Measurements from ENCODE around the gene MST1R.
"Not testable (repeated sequence)": the region's sequence is repeated elsewhere in the genome, so short reads cannot be mapped to it uniquely, and the experiment has no call there.

The MST1R gene

GRCh38 chr3:49903451-49904424 is at the start of gene MST1R:
Gene MST1R, minus strand, starts transcription at chr3:49903873. Its CDS starts 264 bp downstream, at chr3:49903609.
- peaks cover 28% of the 10 kb centered on the region for H3K4me1 ChIP-seq (ENCODE audit: control insufficient read depth, insufficient read depth, low read length)
- H3K4me3 ChIP-seq (ENCODE audit: low read length in 2 of 2), result peak within 1 kb of the TSS; percentile 59 to 75
- no peaks in the 10 kb centered on the region for H3K27me3 ChIP-seq (ENCODE audit: control insufficient read depth in 1 of 2, insufficient read depth in 2 of 2, low read length in 2 of 2)
- H3K9me3 ChIP-seq (ENCODE audit: control insufficient read depth in 2 of 2, low read length in 2 of 2), result no peaks in the 10 kb centered on the region
- H3K27ac ChIP-seq (ENCODE audit: low read length), result no peak within 1 kb of the TSS
- H3K9ac ChIP-seq (ENCODE audit: low read length in 2 of 2), result peak within 1 kb of the TSS; percentile 32 to 47
- no peaks in the 10 kb centered on the region for H3K36me3 ChIP-seq (ENCODE audit: control insufficient read depth in 2 of 2, insufficient read depth in 2 of 2, low read length in 2 of 2)

- no peak overlapping the region for H3K27ac ChIP-seq (ENCODE audit: low read length)
- H3K4me3 ChIP-seq (ENCODE audit: low read length in 2 of 2), result no peak overlapping the region
- H3K9me3 ChIP-seq (ENCODE audit: control insufficient read depth in 2 of 2, low read length in 2 of 2), result no peaks in the 10 kb centered on the region
- H3K4me1 ChIP-seq (ENCODE audit: control insufficient read depth, insufficient read depth, low read length), result peaks cover 7% of the 10 kb centered on the region
- no peak overlapping the region for H3K9ac ChIP-seq (ENCODE audit: low read length in 2 of 2)
- no peaks in the 10 kb centered on the region for H3K36me3 ChIP-seq (ENCODE audit: control insufficient read depth in 2 of 2, insufficient read depth in 2 of 2, low read length in 2 of 2)
- H3K27me3 ChIP-seq (ENCODE audit: control insufficient read depth in 1 of 2, insufficient read depth in 2 of 2, low read length in 2 of 2), result no peaks in the 10 kb centered on the region
Measured at GRCh38 chr3:49952924-49953323, 49.3 kb upstream of the MST1R start.

- Histone ChIP-seq H3K27me3 (ENCODE audit: control insufficient read depth in 1 of 2, insufficient read depth in 2 of 2, low read length in 2 of 2) (no peaks in the 10 kb centered on the region), H3K4me1 (ENCODE audit: control insufficient read depth, insufficient read depth, low read length) (peaks cover 8% of the 10 kb centered on the region), H3K9ac (ENCODE audit: low read length in 2 of 2) (no peak overlapping the region), H3K36me3 (ENCODE audit: control insufficient read depth in 2 of 2, insufficient read depth in 2 of 2, low read length in 2 of 2) (no peaks in the 10 kb centered on the region), H3K4me3 (ENCODE audit: low read length in 2 of 2) (no peak overlapping the region), H3K9me3 (ENCODE audit: control insufficient read depth in 2 of 2, low read length in 2 of 2) (no peaks in the 10 kb centered on the region), H3K27ac (ENCODE audit: low read length) (no peak overlapping the region)
Measured at GRCh38 chr3:49942651-49943050, 39.0 kb upstream of the MST1R start.

GRCh38 chr3:49940667-49941249 is 37.1 kb upstream of the MST1R start:
- H3K4me3 ChIP-seq (ENCODE audit: low read length in 2 of 2), result peak overlapping the region; percentile 95 to 97
- H3K27me3 ChIP-seq (ENCODE audit: control insufficient read depth in 1 of 2, insufficient read depth in 2 of 2, low read length in 2 of 2), result no peaks in the 10 kb centered on the region
- H3K4me1 ChIP-seq (ENCODE audit: control insufficient read depth, insufficient read depth, low read length), result peaks cover 8% of the 10 kb centered on the region
- no peaks in the 10 kb centered on the region for H3K36me3 ChIP-seq (ENCODE audit: control insufficient read depth in 2 of 2, insufficient read depth in 2 of 2, low read length in 2 of 2)
- H3K9me3 ChIP-seq (ENCODE audit: control insufficient read depth in 2 of 2, low read length in 2 of 2), result no peaks in the 10 kb centered on the region
- H3K27ac ChIP-seq (ENCODE audit: low read length), result peak overlapping the region; percentile 82
- peak overlapping the region; percentile 85 to 92 for H3K9ac ChIP-seq (ENCODE audit: low read length in 2 of 2)

- peak within 1 kb of the TSS; percentile 95 to 97 for H3K4me3 ChIP-seq (ENCODE audit: low read length in 2 of 2)
- peak within 1 kb of the TSS; percentile 85 to 92 for H3K9ac ChIP-seq (ENCODE audit: low read length in 2 of 2)
- peaks cover 8% of the 10 kb centered on the region for H3K4me1 ChIP-seq (ENCODE audit: control insufficient read depth, insufficient read depth, low read length)
- no peaks in the 10 kb centered on the region for H3K9me3 ChIP-seq (ENCODE audit: control insufficient read depth in 2 of 2, low read length in 2 of 2)
- H3K27ac ChIP-seq (ENCODE audit: low read length), result peak within 1 kb of the TSS; percentile 82
- no peaks in the 10 kb centered on the region for H3K27me3 ChIP-seq (ENCODE audit: control insufficient read depth in 1 of 2, insufficient read depth in 2 of 2, low read length in 2 of 2)
- no peaks in the 10 kb centered on the region for H3K36me3 ChIP-seq (ENCODE audit: control insufficient read depth in 2 of 2, insufficient read depth in 2 of 2, low read length in 2 of 2)
Measured at GRCh38 chr3:49939858-49940666, 36.4 kb upstream of the MST1R start, which contains the start of gene RBM6. Gene RBM6, plus strand, starts transcription at chr3:49940150. Its CDS starts 22,492 bp downstream, at chr3:49962642.

GRCh38 chr3:49937090-49937489 is 33.4 kb upstream of the MST1R start:
- H3K27ac ChIP-seq (ENCODE audit: low read length), result no peak overlapping the region
- no peaks in the 10 kb centered on the region for H3K36me3 ChIP-seq (ENCODE audit: control insufficient read depth in 2 of 2, insufficient read depth in 2 of 2, low read length in 2 of 2)
- no peak overlapping the region for H3K4me3 ChIP-seq (ENCODE audit: low read length in 2 of 2)
- peaks cover 8% of the 10 kb centered on the region for H3K4me1 ChIP-seq (ENCODE audit: control insufficient read depth, insufficient read depth, low read length)
- no peak overlapping the region for H3K9ac ChIP-seq (ENCODE audit: low read length in 2 of 2)
- no peaks in the 10 kb centered on the region for H3K27me3 ChIP-seq (ENCODE audit: control insufficient read depth in 1 of 2, insufficient read depth in 2 of 2, low read length in 2 of 2)
- H3K9me3 ChIP-seq (ENCODE audit: control insufficient read depth in 2 of 2, low read length in 2 of 2), result no peaks in the 10 kb centered on the region

GRCh38 chr3:49932281-49932680 is 28.6 kb upstream of the MST1R start:
- not testable (repeated sequence) for H3K36me3 ChIP-seq (ENCODE audit: control insufficient read depth in 2 of 2, insufficient read depth in 2 of 2, low read length in 2 of 2); H3K27me3 ChIP-seq (ENCODE audit: control insufficient read depth in 1 of 2, insufficient read depth in 2 of 2, low read length in 2 of 2); H3K9me3 ChIP-seq (ENCODE audit: control insufficient read depth in 2 of 2, low read length in 2 of 2); H3K9ac ChIP-seq (ENCODE audit: low read length in 2 of 2); H3K27ac ChIP-seq (ENCODE audit: low read length); H3K4me3 ChIP-seq (ENCODE audit: low read length in 2 of 2)
- peaks cover 16% of the 10 kb centered on the region for H3K4me1 ChIP-seq (ENCODE audit: control insufficient read depth, insufficient read depth, low read length)

GRCh38 chr3:49930922-49931321 is 27.2 kb upstream of the MST1R start:
- Histone ChIP-seq H3K4me3 (ENCODE audit: low read length in 2 of 2) (no peak overlapping the region), H3K9me3 (ENCODE audit: control insufficient read depth in 2 of 2, low read length in 2 of 2) (no peaks in the 10 kb centered on the region), H3K27me3 (ENCODE audit: control insufficient read depth in 1 of 2, insufficient read depth in 2 of 2, low read length in 2 of 2) (no peaks in the 10 kb centered on the region), H3K36me3 (ENCODE audit: control insufficient read depth in 2 of 2, insufficient read depth in 2 of 2, low read length in 2 of 2) (no peaks in the 10 kb centered on the region), H3K9ac (ENCODE audit: low read length in 2 of 2) (peak overlapping the region in 1 of 2 donors; percentile 88), H3K4me1 (ENCODE audit: control insufficient read depth, insufficient read depth, low read length) (peaks cover 16% of the 10 kb centered on the region), H3K27ac (ENCODE audit: low read length) (no peak overlapping the region)

GRCh38 chr3:49930168-49930690 is 26.6 kb upstream of the MST1R start:
- peak overlapping the region; percentile 90 to 94 for H3K4me3 ChIP-seq (ENCODE audit: low read length in 2 of 2)
- H3K4me1 ChIP-seq (ENCODE audit: control insufficient read depth, insufficient read depth, low read length), result peaks cover 16% of the 10 kb centered on the region
- H3K9me3 ChIP-seq (ENCODE audit: control insufficient read depth in 2 of 2, low read length in 2 of 2), result no peaks in the 10 kb centered on the region
- H3K27ac ChIP-seq (ENCODE audit: low read length), result peak overlapping the region; percentile 91
- no peaks in the 10 kb centered on the region for H3K27me3 ChIP-seq (ENCODE audit: control insufficient read depth in 1 of 2, insufficient read depth in 2 of 2, low read length in 2 of 2)
- H3K36me3 ChIP-seq (ENCODE audit: control insufficient read depth in 2 of 2, insufficient read depth in 2 of 2, low read length in 2 of 2), result no peaks in the 10 kb centered on the region
- H3K9ac ChIP-seq (ENCODE audit: low read length in 2 of 2), result peak overlapping the region; percentile 88 to 92

Data from stomach smooth muscle (tissue), 2 donors.